ENCODE data around the gene SORBS1.

Gene SORBS1

DNA sequence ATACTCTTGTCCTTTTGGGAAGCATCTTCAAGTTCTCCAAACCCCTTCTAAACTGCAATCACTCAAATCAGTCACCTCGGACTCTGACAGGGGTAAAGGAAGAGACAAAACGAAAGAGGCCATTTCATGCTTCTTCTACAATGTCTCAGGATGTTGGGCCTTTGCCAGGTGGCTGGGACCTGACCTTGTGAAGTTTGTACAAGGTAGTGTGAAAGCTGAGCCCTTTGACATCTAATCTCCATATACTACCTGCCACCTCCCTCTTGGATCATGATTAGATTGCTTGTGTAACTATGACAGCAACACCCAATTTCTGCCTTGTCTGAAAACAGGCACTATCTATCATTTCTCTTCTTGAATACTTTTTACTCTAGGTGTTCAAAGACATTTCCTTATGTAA, 235.3 kb downstream of the SORBS1 start:
- H3K4me1 ChIP-seq (ENCODE audit: control insufficient read depth, insufficient read depth, low read length), result no peaks in the 10 kb centered on the region
- no peaks in the 10 kb centered on the region for H3K27me3 ChIP-seq (ENCODE audit: control insufficient read depth, insufficient read depth, low read length)
- no peak overlapping the region for H3K27ac ChIP-seq (ENCODE audit: low read depth, low read length)
- no peak overlapping the region for H3K4me3 ChIP-seq (ENCODE audit: low read depth, low read length)
- H3K9ac ChIP-seq (ENCODE audit: low read depth, low read length), result no peak overlapping the region
- peaks cover 14% of the 10 kb centered on the region for H3K36me3 ChIP-seq (ENCODE audit: control insufficient read depth, insufficient read depth, low read length)
- H3K9me3 ChIP-seq (ENCODE audit: control insufficient read depth, insufficient read depth, low read length), result no peaks in the 10 kb centered on the region

- Histone ChIP-seq H3K27me3 (ENCODE audit: control insufficient read depth, insufficient read depth, low read length) (no peaks in the 10 kb centered on the region), H3K36me3 (ENCODE audit: control insufficient read depth, insufficient read depth, low read length) (peaks cover 18% of the 10 kb centered on the region), H3K4me3 (ENCODE audit: low read depth, low read length) (no peak overlapping the region), H3K4me1 (ENCODE audit: control insufficient read depth, insufficient read depth, low read length) (no peaks in the 10 kb centered on the region), H3K9ac (ENCODE audit: low read depth, low read length) (no peak overlapping the region), H3K9me3 (ENCODE audit: control insufficient read depth, insufficient read depth, low read length) (no peaks in the 10 kb centered on the region), H3K27ac (ENCODE audit: low read depth, low read length) (no peak overlapping the region)
Measured at GRCh38 chr10:95324436-95325268, 236.5 kb downstream of the SORBS1 start.

- Histone ChIP-seq H3K27me3 (ENCODE audit: control insufficient read depth, insufficient read depth, low read length) (no peaks in the 10 kb centered on the region), H3K9ac (ENCODE audit: low read depth, low read length) (no peak overlapping the region), H3K27ac (ENCODE audit: low read depth, low read length) (no peak overlapping the region), H3K36me3 (ENCODE audit: control insufficient read depth, insufficient read depth, low read length) (peaks cover 22% of the 10 kb centered on the region), H3K4me3 (ENCODE audit: low read depth, low read length) (no peak overlapping the region), H3K4me1 (ENCODE audit: control insufficient read depth, insufficient read depth, low read length) (no peaks in the 10 kb centered on the region), H3K9me3 (ENCODE audit: control insufficient read depth, insufficient read depth, low read length) (no peaks in the 10 kb centered on the region)
Measured at GRCh38 chr10:95321554-95322301, 239.4 kb downstream of the SORBS1 start.

DNA sequence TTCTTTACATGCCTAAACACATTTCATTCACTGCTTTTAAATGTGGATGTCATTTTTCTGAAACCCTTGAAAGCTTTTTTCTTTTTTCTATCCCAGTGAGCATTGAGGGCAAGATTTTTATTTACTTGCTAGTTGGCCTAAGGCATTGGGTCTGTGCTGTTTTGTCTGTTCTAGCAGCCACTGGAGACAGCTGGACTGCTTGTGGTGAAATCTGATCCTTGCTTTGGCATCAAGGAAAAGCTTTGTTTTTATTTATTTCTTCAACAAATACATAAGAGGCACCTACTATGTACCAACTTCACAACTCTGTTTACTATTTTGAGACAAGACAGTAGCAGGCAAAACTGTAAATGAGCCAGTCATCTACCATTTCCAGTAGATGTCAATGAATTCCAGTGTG, 241.9 kb downstream of the SORBS1 start:
- Histone ChIP-seq H3K9me3 (ENCODE audit: control insufficient read depth, insufficient read depth, low read length) (no peaks in the 10 kb centered on the region), H3K27ac (ENCODE audit: low read depth, low read length) (no peak overlapping the region), H3K4me3 (ENCODE audit: low read depth, low read length) (no peak overlapping the region), H3K36me3 (ENCODE audit: control insufficient read depth, insufficient read depth, low read length) (peaks cover 28% of the 10 kb centered on the region), H3K4me1 (ENCODE audit: control insufficient read depth, insufficient read depth, low read length) (no peaks in the 10 kb centered on the region), H3K27me3 (ENCODE audit: control insufficient read depth, insufficient read depth, low read length) (no peaks in the 10 kb centered on the region), H3K9ac (ENCODE audit: low read depth, low read length) (no peak overlapping the region)

DNA sequence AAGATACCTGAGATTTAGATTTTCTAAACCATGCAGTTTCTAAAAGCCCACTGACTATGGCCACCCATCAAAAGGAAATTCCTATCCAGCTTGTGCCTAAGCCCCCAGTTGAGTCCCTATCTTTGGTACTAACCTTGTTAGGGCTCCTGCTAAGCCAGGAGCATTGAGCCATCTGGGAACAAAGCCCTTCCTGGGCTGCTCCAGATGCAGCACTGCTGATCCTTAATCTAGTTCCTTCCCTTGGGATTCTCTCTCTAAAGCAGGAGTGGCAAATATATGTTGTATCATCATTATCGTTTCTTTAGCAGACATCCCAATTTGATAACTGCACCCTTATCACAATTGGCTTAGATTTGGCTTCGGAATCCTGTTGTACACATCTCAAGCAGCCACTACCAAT, 245.7 kb downstream of the SORBS1 start:
- peaks cover 18% of the 10 kb centered on the region; the same call in 1 of the 2 replicates for H3K36me3 ChIP-seq (ENCODE audit: control insufficient read depth, insufficient read depth, low read length)
- no peaks in the 10 kb centered on the region for H3K9me3 ChIP-seq (ENCODE audit: control insufficient read depth, insufficient read depth, low read length)
- peaks cover 25% of the 10 kb centered on the region for H3K4me1 ChIP-seq (ENCODE audit: control insufficient read depth, insufficient read depth, low read length)
- no peak overlapping the region for H3K4me3 ChIP-seq (ENCODE audit: low read depth, low read length)
- H3K27ac ChIP-seq (ENCODE audit: low read depth, low read length), result no peak overlapping the region
- H3K27me3 ChIP-seq (ENCODE audit: control insufficient read depth, insufficient read depth, low read length), result no peaks in the 10 kb centered on the region
- no peak overlapping the region for H3K9ac ChIP-seq (ENCODE audit: low read depth, low read length)

- Histone ChIP-seq H3K36me3 (ENCODE audit: control insufficient read depth, insufficient read depth, low read length) (peaks cover 17% of the 10 kb centered on the region; the same call in 1 of the 2 replicates), H3K9ac (ENCODE audit: low read depth, low read length) (no peak overlapping the region), H3K27me3 (ENCODE audit: control insufficient read depth, insufficient read depth, low read length) (no peaks in the 10 kb centered on the region), H3K27ac (ENCODE audit: low read depth, low read length) (no peak overlapping the region), H3K4me3 (ENCODE audit: low read depth, low read length) (no peak overlapping the region), H3K4me1 (ENCODE audit: control insufficient read depth, insufficient read depth, low read length) (peaks cover 30% of the 10 kb centered on the region), H3K9me3 (ENCODE audit: control insufficient read depth, insufficient read depth, low read length) (no peaks in the 10 kb centered on the region)
Measured at GRCh38 chr10:95314192-95314918, 246.8 kb downstream of the SORBS1 start.

DNA sequence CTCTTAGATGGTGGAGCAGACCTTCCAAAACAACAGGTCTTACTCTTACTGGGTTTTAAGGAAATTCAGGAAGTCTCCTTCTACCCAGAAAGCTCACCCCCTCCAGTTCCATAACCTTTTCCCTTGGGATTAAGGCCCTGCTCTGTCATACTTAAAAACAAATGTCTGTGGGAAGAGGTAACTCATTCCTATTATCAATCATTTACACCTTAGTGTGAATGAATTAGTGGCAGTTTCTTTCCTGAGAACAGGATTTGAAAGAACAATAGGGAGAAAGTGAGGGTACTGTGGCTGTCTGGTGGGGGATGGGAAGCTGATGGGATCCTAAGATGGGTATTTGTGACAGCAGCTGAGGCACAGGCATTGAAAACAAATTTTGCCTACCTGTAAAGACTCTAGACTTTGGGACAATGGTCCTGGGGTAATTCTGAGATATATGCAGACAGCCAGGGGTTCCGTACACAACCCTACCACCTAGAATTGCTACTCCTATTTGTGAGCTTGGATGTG, 248.1 kb downstream of the SORBS1 start:
- H3K4me3 ChIP-seq (ENCODE audit: low read depth, low read length), result no peak overlapping the region
- H3K27ac ChIP-seq (ENCODE audit: low read depth, low read length), result no peak overlapping the region
- no peaks in the 10 kb centered on the region for H3K27me3 ChIP-seq (ENCODE audit: control insufficient read depth, insufficient read depth, low read length)
- peaks cover 34% of the 10 kb centered on the region for H3K4me1 ChIP-seq (ENCODE audit: control insufficient read depth, insufficient read depth, low read length)
- no peak overlapping the region for H3K9ac ChIP-seq (ENCODE audit: low read depth, low read length)
- H3K9me3 ChIP-seq (ENCODE audit: control insufficient read depth, insufficient read depth, low read length), result no peaks in the 10 kb centered on the region
- peaks cover 16% of the 10 kb centered on the region; the same call in 1 of the 2 replicates for H3K36me3 ChIP-seq (ENCODE audit: control insufficient read depth, insufficient read depth, low read length)

- Histone ChIP-seq H3K9ac (ENCODE audit: low read depth, low read length) (no peak overlapping the region), H3K4me3 (ENCODE audit: low read depth, low read length) (no peak overlapping the region), H3K27me3 (ENCODE audit: control insufficient read depth, insufficient read depth, low read length) (no peaks in the 10 kb centered on the region), H3K27ac (ENCODE audit: low read depth, low read length) (no peak overlapping the region), H3K9me3 (ENCODE audit: control insufficient read depth, insufficient read depth, low read length) (no peaks in the 10 kb centered on the region), H3K4me1 (ENCODE audit: control insufficient read depth, insufficient read depth, low read length) (peaks cover 34% of the 10 kb centered on the region), H3K36me3 (ENCODE audit: control insufficient read depth, insufficient read depth, low read length) (peaks cover 15% of the 10 kb centered on the region; the same call in 1 of the 2 replicates)
Measured at GRCh38 chr10:95312257-95312656, 248.9 kb downstream of the SORBS1 start.

GRCh38 chr10:95309958-95310357, 251.2 kb downstream of the SORBS1 start:
- Histone ChIP-seq H3K9ac (ENCODE audit: low read depth, low read length) (no peak overlapping the region), H3K4me3 (ENCODE audit: low read depth, low read length) (no peak overlapping the region), H3K27me3 (ENCODE audit: control insufficient read depth, insufficient read depth, low read length) (no peaks in the 10 kb centered on the region), H3K9me3 (ENCODE audit: control insufficient read depth, insufficient read depth, low read length) (no peaks in the 10 kb centered on the region), H3K36me3 (ENCODE audit: control insufficient read depth, insufficient read depth, low read length) (peaks cover 11% of the 10 kb centered on the region; the same call in 1 of the 2 replicates), H3K4me1 (ENCODE audit: control insufficient read depth, insufficient read depth, low read length) (peaks cover 34% of the 10 kb centered on the region), H3K27ac (ENCODE audit: low read depth, low read length) (no peak overlapping the region)

GRCh38 chr10:95308389-95309302, 252.5 kb downstream of the SORBS1 start:
- Histone ChIP-seq H3K9me3 (ENCODE audit: control insufficient read depth, insufficient read depth, low read length) (no peaks in the 10 kb centered on the region), H3K4me1 (ENCODE audit: control insufficient read depth, insufficient read depth, low read length) (peaks cover 45% of the 10 kb centered on the region), H3K36me3 (ENCODE audit: control insufficient read depth, insufficient read depth, low read length) (no peaks in the 10 kb centered on the region), H3K9ac (ENCODE audit: low read depth, low read length) (no peak overlapping the region), H3K27me3 (ENCODE audit: control insufficient read depth, insufficient read depth, low read length) (no peaks in the 10 kb centered on the region), H3K27ac (ENCODE audit: low read depth, low read length) (peak overlapping the region; percentile 84), H3K4me3 (ENCODE audit: low read depth, low read length) (no peak overlapping the region)

Measured in HUES48 (cell line).